ENCODE data around the gene OPN1MW3. TPM values are rescaled to one million over a fixed set of nuclear protein-coding genes. Genes with fewer than 3 reads are reported as not detected.
"Not testable (repeated sequence)": the region's sequence is repeated elsewhere in the genome, so short reads cannot be mapped to it uniquely, and the experiment has no call there.

The OPN1MW3 gene
- total RNA-seq, 4 donors from 2014 or later = not detected

DNA sequence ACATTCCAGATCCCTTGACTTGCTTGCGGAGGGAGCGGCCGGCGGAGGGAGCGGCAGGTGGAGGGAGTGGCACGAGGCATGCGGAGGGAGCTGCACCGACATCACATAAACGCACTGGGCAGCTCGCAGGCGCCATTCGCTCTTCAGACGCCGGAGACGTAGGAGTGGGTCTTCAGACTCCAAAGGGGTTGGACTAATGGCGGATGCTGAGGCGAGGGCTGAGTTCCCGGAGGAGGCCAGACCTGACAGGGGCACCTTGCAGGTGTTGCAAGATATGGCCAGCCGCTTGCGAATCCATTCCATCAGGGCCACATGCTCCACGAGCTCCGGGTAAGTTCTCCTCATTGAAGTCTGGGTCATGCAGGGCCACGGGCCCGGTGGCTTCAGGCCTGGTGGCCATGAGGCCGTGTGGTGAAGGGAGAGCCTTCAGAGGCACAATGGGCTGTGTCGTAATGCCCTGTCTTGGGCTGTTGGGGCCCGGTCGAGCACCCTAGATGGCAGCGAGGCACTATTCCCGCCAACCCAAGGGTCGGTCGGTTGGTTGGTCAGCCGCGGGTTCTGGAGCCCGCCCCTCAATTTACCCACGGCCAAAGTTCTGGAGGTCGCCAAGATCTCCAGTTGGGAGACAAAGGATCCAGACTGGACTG lies 38.4 kb downstream of the OPN1MW3 start, which contains the start of gene TKTL1:
TKTL1 (plus strand) TSS at position 132 of the 647 bp plus-strand sequence; CDS start at position 197, 65 bp downstream.
- H3K27ac ChIP-seq (replicated peaks in 1 of 4) = no peak within 1 kb of the TSS
- no peak for DNase-seq (ENCODE audit: extremely low spot score)
- no peaks in the 10 kb centered on the region for H3K27me3 ChIP-seq
- TF ChIP-seq POLR2A (IDR thresholded peaks at IDR 0.05; ENCODE audit: low read depth) (no peak), EP300 (IDR thresholded peaks at IDR 0.05) (no peak), POLR2AphosphoS5 (IDR thresholded peaks at IDR 0.05) (no peak)
- TF ChIP-seq, protein P1, sequence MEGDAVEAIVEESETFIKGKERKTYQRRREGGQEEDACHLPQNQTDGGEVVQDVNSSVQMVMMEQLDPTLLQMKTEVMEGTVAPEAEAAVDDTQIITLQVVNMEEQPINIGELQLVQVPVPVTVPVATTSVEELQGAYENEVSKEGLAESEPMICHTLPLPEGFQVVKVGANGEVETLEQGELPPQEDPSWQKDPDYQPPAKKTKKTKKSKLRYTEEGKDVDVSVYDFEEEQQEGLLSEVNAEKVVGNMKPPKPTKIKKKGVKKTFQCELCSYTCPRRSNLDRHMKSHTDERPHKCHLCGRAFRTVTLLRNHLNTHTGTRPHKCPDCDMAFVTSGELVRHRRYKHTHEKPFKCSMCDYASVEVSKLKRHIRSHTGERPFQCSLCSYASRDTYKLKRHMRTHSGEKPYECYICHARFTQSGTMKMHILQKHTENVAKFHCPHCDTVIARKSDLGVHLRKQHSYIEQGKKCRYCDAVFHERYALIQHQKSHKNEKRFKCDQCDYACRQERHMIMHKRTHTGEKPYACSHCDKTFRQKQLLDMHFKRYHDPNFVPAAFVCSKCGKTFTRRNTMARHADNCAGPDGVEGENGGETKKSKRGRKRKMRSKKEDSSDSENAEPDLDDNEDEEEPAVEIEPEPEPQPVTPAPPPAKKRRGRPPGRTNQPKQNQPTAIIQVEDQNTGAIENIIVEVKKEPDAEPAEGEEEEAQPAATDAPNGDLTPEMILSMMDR (IDR thresholded peaks at IDR 0.05) = no peak
- intact Hi-C loops (cut with DNase I) = no loop called here
- H3K4me1 ChIP-seq = no peaks in the 10 kb centered on the region
- no peaks in the 10 kb centered on the region for H3K9me3 ChIP-seq
- WGBS = 92% methylated on average over 36 of the region's 37 CpGs
- H3K36me3 ChIP-seq = no peaks in the 10 kb centered on the region
- no peak within 1 kb of the TSS for H3K4me3 ChIP-seq

DNA sequence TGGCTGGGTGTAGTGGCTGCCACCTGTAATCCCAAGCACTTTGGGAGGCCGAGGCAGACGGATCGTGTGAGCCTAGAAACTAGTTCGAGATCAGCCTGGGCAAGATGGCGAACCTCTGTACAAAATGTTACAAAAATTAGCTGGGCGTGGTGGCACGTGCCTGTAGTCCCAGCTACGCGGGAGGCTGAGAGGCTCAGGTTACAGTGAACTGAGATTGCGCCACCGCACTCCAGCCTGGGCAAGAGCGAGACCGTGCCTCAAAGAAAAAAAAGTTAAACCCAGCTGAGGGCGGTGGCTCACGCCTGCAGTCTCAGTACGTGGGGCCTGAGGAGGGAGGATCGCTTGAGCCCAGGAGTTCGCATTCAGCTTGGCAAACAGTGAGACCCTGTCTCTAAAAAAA lies 39.3 kb downstream of the OPN1MW3 start:
- WGBS = 81% methylated on average over 18 of the region's 18 CpGs

DNA sequence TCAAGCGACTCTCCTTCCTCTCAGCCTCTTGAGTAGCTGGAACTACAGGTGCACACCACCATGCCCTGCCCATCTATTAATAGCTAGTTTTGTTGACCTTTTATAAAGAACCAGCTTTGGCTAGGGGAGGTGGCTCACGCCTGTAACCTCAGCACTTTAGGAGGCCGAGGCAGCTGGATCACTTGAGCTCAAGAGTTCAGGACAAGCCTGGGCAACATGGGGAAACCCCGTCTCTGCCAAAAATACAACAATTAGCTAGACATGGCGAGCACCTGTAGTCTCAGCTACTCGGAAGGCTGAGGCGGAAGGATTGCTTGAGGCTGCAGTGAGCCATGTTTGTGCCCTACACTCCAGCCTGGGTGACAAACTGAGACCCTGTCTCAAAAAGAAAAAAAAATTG lies 40.9 kb downstream of the OPN1MW3 start:
- H3K36me3 ChIP-seq = no peaks in the 10 kb centered on the region
- H3K27ac ChIP-seq (replicated peaks in 1 of 4) = no peak overlapping the region
- H3K4me3 ChIP-seq = no peak overlapping the region
- WGBS = 83% methylated on average over 7 of the region's 7 CpGs
- DNase-seq (ENCODE audit: extremely low spot score) = no peak
- TF ChIP-seq EP300 (IDR thresholded peaks at IDR 0.05) = no peak
- TF ChIP-seq, protein P1 (IDR thresholded peaks at IDR 0.05) = no peak
- TF ChIP-seq POLR2AphosphoS5 (IDR thresholded peaks at IDR 0.05) = no peak
- TF ChIP-seq POLR2A (IDR thresholded peaks at IDR 0.05; ENCODE audit: low read depth) = no peak
- H3K9me3 ChIP-seq = no peaks in the 10 kb centered on the region
- H3K27me3 ChIP-seq = no peaks in the 10 kb centered on the region
- H3K4me1 ChIP-seq = no peaks in the 10 kb centered on the region
- intact Hi-C loops (cut with DNase I) = no loop called here

More for the DNA sequence above, 39.3 kb downstream of the OPN1MW3 start:
- no peaks in the 10 kb centered on the region for H3K9me3 ChIP-seq
- H3K27me3 ChIP-seq = no peaks in the 10 kb centered on the region
- TF ChIP-seq EP300 (IDR thresholded peaks at IDR 0.05) = no peak
- no peak for TF ChIP-seq POLR2AphosphoS5 (IDR thresholded peaks at IDR 0.05)
- TF ChIP-seq, protein P1 (IDR thresholded peaks at IDR 0.05) = no peak
- TF ChIP-seq POLR2A (IDR thresholded peaks at IDR 0.05; ENCODE audit: low read depth) = no peak
- no peaks in the 10 kb centered on the region for H3K36me3 ChIP-seq
- intact Hi-C loops (cut with DNase I) = no loop called here
- H3K4me1 ChIP-seq = no peaks in the 10 kb centered on the region
- no peak for DNase-seq (ENCODE audit: extremely low spot score)
- no peak overlapping the region for H3K27ac ChIP-seq (replicated peaks in 1 of 4)
- no peak overlapping the region for H3K4me3 ChIP-seq

DNA sequence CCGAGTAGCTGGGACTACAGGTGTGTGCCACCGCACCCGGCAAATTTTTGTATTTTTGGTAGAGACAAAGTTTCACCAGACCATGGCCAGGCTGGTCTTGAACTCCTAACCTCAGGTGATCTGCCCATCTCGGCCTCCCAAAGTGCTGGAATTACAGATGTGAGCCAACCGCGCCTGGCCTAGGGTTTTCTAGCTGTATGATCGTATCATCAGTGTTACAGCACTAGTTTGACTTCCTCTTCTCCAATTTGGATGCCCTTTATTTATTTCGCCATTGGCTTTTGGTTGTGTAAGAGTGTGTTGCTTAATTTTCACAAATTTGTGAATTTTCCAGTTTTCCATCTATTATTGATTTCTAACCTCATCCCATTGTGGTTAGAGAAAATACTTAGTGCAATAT lies 43.4 kb downstream of the OPN1MW3 start:
- Histone ChIP-seq H3K4me1 (no peaks in the 10 kb centered on the region), H3K4me3 (no peak overlapping the region), H3K9me3 (no peaks in the 10 kb centered on the region), H3K27ac (replicated peaks in 1 of 4) (no peak overlapping the region), H3K27me3 (no peaks in the 10 kb centered on the region), H3K36me3 (no peaks in the 10 kb centered on the region)
- TF ChIP-seq POLR2AphosphoS5 (IDR thresholded peaks at IDR 0.05) (no peak), EP300 (IDR thresholded peaks at IDR 0.05) (no peak), POLR2A (IDR thresholded peaks at IDR 0.05; ENCODE audit: low read depth) (no peak)
- TF ChIP-seq, protein P1 (IDR thresholded peaks at IDR 0.05) = no peak
- intact Hi-C loops (cut with DNase I) = no loop called here
- no peak for DNase-seq (ENCODE audit: extremely low spot score)
- WGBS = 84% methylated on average over 8 of the region's 8 CpGs

DNA sequence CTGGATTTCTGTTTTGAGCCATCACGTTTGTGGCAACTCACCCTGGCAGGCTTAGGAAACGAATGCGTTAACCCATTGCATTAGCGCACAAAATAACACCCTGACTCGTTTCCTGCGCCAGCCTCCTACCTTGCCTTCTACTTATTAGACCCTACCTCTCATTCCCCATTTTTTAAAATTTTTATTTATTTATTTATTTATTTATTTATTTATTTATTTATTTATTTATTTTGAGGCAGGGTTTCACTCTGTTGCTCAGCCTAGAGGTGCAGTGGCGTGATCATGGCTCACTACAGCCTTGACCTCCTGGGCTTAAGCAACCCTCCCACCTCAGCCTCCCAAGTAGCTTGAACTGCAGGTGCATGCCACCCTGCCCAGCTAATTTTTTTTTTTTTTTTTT lies 45.6 kb downstream of the OPN1MW3 start:
- H3K36me3 ChIP-seq; H3K9me3 ChIP-seq; H3K27me3 ChIP-seq; H3K4me3 ChIP-seq; H3K4me1 ChIP-seq; intact Hi-C loops (cut with DNase I); DNase-seq (ENCODE audit: extremely low spot score); H3K27ac ChIP-seq (replicated peaks in 1 of 4): not testable (repeated sequence)
- WGBS = 86% methylated on average over 7 of the region's 7 CpGs
